ENCODE results near the gene KATNAL2.

DNA sequence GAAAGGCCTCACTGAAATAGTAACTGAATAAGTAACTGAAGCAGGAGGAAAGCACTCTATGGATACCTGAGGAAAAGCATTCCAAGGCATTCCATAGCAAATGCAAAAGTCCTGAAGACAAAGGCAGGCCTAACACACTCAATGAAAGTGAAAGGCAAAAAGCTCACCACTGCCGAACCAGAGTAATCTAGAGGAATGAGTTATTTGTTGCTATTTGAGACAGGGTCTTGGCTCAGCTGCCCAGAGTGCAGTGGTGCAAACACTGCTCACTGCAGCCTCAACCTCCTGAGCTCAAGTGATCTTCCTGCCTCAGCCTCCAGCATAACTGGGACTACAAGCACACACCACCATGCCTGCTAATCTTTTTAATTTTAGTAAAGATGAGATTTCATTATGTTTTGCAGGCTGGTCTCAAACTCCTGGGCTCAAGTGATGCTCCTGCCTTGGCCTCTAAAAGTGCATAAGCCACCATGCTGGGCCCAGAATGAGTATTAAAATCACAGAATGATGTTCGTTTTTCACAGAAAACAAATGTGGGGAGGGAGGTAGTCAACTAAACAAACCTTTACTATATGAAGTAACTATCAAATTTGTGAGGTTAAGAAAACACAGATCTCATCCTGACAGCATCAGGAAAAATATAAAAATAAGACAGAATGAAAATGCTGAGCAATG, 18.0 kb upstream of the KATNAL2 start:
- TF ChIP-seq, protein P1, sequence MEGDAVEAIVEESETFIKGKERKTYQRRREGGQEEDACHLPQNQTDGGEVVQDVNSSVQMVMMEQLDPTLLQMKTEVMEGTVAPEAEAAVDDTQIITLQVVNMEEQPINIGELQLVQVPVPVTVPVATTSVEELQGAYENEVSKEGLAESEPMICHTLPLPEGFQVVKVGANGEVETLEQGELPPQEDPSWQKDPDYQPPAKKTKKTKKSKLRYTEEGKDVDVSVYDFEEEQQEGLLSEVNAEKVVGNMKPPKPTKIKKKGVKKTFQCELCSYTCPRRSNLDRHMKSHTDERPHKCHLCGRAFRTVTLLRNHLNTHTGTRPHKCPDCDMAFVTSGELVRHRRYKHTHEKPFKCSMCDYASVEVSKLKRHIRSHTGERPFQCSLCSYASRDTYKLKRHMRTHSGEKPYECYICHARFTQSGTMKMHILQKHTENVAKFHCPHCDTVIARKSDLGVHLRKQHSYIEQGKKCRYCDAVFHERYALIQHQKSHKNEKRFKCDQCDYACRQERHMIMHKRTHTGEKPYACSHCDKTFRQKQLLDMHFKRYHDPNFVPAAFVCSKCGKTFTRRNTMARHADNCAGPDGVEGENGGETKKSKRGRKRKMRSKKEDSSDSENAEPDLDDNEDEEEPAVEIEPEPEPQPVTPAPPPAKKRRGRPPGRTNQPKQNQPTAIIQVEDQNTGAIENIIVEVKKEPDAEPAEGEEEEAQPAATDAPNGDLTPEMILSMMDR (IDR thresholded peaks at IDR 0.05) = no peak
- TF ChIP-seq EZH2 (IDR thresholded peaks at IDR 0.05) (no peak), EZH2phosphoT487 (IDR thresholded peaks at IDR 0.05) (no peak)

Data from neural progenitor cell (in vitro differentiated cells).